Right kidney (tissue), 1 donor: ENCODE measurements around the gene KRTAP10-1.
"Not testable (repeated sequence)": the region's sequence is repeated elsewhere in the genome, so short reads cannot be mapped to it uniquely, and the experiment has no call there.

Experiments used
- DNase-seq: peaks from one replicate; pipeline ENCODE4 v3.0.0-alpha.2; 2016

Gene KRTAP10-1

DNA sequence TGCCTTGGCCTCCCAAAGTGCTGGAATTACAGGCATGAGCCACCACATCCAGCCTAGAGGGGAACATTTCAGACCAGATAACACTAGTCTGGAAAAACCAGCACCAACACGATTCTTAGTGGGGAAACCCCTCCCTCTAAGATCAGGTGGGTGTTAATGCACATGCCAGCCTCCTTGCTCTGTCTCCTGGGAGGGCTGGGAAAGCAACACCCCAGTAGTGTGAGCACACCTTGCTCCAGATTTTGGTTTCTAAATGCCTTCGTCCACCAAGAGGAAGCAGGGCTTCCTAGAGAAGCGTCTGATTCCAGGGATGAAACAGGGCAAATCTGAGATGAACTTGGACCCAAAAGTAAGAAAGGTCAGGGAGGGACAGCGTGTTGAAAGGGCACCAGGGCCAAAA lies 31.3 kb upstream of the KRTAP10-1 start:
- DNase-seq = no peak

DNA sequence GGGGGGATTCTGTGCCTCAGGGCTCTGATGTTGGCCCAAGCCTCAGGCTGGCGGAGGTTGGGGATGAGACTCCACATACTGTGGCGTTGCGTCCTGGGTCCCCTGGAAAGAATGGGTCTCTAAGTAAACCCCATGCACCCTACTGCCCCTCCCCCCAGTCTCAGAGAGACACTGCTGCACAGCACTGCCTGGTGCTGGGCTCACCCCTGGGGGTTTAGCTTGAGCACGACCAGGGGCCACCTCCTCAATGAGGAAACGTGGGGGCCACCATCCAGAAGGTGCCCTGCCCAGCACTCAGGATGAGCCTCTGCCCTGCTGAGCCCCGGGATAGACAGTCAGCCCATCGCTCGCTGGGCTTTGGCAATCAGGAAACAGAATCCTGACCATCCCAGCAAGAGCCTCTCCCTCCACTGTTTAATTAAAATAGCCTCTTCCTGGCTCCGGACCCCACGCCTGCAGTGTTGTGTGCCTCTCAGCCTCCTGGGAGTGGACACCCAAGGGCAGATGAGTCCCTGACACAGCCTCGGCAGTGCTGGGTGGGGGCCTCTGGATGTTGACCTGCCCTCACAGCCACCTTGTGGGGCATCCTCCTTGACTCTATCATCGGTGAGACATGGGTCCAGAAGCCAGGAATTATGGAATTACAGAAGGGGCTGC lies 30.0 kb upstream of the KRTAP10-1 start:
- no peak for DNase-seq

DNA sequence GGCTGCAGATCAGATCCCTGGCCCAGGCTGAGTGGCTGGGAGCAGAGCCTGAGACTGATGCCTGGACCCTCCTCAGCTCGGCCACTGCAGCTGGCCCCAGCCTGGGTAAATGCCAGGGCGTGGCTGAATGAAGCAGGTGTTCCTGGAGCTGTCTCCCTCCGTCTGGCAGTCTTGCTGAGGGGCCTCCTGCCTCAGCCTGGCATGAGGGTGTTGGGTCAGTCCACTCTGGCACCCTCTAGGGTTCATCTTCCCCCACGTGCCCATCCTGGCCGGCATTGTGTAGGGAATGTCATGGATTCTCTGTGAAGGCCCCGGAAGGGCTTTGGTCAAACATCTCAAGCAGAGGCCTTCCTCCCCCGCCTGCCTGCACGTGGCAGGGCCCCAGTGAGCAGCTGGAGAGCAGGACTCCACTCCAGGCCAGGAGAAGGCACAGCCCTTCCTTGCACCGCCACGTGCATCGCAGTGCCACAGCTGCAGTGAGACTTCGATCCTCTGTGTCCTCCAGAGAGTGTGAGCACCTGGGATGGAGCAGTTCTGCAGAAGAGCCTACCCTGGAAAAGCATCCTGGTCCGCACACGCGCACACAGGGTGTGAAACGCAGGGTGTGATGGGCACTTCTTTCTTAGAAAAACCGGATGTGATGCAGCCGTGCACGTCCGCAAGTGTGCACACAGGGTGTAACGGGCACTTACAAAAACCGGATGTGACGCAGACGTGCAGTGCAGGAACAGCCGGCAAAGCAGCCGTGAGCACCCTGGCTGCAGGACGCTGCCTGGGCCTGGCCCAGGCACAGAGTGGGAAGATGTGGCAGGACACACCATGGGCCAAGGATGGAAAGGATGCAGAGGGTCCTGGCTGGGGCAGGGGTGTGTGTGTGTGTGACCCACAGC lies 28.9 kb upstream of the KRTAP10-1 start:
- no peak for DNase-seq

DNA sequence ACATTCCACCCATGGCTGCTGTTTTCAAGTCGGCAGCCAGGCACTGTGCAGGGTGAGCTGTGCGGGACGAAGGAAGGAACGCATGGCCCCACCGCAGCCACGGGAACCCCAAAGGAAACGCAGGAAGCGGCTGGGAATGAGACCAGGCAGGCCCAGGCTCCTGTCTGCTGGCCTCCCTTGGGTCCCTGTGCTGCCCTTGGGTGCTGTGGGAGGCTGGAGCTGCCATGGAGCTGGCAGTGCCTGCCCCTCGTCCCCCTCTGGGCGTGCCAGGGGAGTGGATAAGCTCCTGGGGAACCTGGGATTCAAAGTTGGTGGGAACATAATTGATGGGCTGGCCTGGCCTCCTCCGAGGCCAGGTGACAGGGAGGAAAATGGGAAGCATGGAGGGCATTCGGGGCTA lies 28.3 kb upstream of the KRTAP10-1 start:
- no peak for DNase-seq

DNA sequence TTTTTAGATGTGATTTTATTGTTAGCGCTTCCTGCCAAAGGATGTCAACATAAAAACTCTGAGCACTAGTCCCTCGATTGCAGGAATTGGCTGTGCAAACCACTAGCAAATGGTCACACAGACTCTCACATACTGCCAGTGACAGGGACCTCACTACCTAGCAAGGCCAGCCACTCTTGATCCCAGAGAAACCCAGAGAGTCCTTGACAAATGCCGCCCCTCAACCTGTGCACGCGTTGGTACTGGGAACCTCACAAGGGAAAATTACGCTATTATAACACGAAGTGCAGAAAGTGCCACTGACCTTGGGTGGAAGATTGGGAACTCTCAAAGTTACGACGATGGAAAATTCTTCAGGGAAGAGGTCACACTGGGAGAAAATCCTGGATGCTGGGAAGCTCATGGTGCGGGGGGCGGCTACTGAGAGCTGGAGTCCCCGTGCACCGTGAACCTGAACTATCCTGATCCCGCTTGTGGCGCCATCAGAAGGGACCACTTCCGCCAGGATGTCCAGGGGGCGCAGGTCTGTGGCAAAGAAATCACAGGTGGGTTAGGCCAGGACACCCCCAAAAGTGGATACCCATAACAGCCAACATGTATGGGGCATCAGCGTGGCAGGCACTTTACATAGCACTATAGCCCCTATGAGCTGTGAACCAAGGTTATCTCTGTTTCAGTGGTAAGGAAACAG lies 27.6 kb upstream of the KRTAP10-1 start:
- no peak for DNase-seq

DNA sequence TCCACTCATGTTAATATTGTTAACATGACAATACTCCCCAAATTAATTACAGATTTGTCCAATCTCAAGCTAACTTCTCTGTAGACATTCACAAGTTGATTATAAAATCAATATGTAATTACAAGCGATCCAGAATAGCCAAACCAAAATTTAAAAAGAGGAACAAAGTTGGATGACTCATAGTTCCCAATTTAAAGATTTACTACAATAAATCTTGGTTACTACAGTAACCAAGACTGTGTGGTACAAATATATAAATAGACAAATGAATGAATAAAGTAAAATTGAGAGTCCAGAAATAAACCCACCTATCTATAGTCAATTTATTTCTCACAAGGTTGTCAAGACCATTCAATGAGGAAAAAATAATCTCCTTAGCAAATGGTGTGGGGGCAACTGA lies 26.4 kb upstream of the KRTAP10-1 start:
- no peak for DNase-seq

DNA sequence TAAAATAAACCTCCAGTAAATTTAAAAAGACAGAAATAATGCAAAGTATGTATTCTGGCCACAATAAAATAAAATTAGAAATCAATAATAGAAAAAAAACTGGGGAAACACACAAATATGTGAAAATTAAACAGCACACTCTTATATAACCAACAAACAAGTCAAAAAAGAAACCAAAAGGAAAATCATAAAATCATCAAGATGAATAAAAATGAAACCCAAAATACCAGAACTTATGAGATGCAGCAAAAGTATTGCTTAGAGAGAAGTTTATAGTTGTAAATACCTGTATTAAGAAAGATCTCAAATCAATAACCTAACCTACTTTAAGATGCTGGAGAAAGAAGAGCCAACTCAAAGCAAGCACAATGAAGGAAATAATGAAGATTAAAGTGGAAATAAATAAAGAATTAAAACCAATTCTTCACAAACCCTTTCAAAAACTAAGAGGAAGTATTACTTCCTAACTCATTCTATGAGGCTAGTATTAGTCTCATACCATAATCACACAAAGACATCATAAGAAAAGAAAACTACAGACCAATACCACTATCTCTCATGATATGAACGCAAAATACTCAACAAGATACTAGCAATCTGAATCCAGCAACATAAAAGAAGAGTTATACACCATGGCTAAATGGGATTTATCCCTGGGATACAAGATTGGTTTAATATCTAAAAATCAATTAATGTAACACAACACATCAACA lies 25.0 kb upstream of the KRTAP10-1 start:
- DNase-seq = no peak

DNA sequence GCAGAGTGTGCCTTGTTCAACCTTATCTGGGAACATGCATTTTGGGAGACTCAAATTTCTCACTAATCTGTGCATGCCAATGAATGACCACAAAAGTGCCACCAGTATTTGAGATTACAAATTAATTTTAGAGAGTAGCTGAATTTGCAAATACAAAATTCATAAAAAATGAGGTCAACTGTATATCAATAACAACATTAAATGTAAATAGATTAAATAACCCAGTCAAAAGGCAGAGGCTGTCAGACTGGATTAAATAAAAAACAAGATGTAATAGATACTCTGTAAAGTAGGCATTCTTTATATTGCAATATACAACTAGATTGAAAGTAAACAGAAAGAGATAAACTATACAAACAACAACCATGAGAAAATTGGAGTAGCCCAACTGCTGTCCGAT lies 24.1 kb upstream of the KRTAP10-1 start:
- DNase-seq = no peak

DNA sequence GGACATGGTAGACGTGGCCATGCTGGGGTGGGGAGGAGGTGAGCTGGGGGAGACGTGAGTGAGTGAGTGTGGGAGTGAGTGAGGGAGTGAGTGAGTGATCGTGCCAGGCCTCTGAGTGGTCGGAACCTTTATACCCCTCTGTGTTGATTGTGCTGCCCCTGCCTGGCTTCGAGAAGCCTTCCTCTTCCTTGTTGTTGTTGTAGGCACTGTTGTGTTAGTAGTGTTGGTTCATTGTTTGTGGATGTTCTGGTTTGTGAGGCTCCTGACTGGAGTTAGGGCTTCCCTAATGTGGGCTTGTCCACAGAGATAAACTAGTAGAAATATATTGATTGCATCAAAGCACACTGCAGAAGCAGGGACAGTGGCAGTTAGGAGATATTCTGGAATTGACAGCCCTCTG lies 18.7 kb upstream of the KRTAP10-1 start, which contains the start of gene KRTAP10-3:
TSS of gene KRTAP10-3 (minus strand) at position 101 of the 400 bp plus-strand sequence. CDS start at position 21, 80 bp downstream.
- DNase-seq = no peak

DNA sequence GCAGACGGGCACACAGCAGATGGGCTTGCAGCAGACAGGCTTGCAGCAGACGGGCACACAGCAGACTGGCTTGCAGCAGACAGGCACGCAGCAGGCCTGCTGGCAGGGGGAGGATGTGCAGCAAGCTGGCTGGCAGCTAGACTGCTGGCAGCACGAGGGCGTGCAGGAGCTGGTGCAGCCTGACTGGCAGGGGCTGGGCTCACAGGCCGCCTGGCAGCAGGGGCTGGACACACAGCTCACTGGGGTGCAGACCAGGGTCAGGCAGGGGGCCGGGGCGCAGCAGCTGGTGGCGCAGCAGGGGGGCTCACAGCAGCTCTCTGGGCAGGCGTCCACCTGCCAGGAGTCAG lies 18.3 kb upstream of the KRTAP10-1 start:
- not testable (repeated sequence) for DNase-seq

DNA sequence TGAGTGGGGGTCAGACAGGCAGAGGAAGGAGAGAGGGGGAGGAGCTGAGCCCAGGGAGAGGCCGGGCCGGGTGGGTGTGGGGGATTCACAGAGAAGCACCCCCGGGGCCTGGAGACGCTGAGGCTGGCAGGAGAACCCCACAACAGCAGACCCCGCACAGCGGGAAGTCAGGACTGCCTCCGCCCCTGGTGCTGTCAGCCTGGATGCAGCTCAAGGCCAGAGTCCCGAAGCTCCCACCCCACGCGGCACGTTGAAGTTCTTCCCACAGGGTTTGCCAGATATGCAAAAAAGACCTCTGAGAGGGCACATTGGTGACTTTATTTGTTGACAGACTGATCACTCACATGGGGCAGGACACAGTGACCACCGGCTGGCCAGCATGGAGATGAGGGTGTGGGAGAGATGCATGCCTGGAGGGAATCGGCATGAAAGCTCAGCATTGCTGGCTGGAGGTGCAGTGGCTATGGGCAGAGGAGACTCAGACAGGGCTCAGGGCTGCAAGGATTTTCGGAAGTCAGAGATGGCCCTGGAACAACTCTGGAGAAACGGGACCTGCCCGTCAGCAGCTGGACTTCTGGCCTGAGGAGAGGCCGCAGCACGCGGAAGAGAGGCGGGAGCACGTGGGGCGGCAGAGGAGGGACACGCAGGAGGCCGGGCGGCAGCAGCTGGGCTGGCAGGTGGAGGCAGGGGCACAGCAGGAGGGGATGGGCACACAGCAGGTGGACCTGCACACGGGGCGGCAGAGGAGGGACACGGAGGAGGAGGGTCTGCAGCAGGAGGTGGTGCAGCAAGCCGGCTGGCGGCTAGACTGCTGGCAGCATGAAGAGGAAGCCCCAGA lies 17.7 kb upstream of the KRTAP10-1 start:
- no peak for DNase-seq

DNA sequence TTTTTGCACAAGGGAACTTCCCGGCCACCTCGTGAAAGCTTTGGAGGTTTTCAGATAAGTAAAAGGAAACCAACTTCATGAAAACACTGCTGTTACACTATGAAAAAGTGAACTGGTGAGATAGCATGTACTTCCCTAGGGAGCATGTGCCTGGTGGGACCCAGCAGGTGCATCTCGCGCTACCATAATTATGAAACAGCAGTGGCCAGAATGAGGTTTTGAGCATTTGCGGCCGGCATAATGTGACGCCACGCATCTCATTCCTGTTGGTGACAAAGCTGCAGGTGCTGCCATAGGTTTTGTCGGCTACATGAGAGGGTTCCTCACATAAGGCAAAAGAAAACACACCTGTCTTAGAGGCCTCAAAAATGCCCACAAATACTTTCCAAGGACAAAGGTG lies 16.9 kb upstream of the KRTAP10-1 start:
- no peak for DNase-seq

DNA sequence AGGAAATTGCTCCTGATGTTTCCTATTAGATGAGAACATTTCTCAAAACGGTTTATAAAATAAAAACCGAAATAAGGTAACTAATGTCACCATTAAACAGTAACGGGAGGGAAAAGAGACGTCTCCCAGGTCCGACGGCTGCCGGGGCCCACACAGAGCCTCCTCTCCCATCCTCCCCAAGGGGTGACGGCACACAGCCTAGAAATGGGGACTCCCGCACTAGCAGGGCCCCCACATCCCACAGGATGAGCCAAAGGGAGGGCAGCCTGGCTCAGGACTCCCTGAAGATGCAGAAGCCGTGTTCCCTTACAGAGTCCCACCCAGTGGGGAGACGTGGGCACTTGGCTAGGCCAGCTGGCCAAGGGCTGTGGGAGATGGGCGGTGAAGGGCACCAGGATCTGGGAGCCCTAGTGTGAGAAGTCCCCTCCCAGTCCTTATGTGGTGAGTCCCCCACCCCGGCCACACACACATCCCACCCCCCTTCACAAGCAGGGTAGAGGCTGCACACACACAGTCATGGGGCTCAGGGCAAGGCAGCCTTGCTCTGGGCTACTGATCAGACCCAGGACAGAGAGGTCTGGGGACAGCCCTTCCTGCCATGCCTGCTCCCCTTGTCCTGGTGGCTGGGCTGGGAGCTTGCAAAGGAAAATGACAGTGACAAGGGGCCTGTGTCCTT lies 15.3 kb upstream of the KRTAP10-1 start:
- DNase-seq = no peak

DNA sequence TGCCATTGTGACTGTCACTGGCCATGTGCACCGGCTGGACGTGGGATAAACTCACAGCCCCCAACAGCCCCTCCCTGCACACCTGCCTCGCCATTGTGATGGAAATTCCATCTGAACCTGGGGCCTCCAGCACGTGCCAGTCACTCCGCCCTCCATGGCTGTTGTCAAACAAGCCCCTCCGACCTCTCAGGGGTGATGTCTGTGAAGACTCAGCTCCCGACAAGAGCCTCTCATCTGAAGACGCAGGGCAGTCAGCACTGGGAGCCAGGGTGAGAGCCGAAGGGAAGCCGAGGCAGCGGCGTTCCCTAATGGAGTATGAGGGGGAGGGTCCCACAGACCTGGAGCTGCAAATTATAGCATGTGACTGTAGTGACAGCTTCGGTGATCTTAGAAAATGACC lies 12.7 kb upstream of the KRTAP10-1 start:
- DNase-seq = no peak

DNA sequence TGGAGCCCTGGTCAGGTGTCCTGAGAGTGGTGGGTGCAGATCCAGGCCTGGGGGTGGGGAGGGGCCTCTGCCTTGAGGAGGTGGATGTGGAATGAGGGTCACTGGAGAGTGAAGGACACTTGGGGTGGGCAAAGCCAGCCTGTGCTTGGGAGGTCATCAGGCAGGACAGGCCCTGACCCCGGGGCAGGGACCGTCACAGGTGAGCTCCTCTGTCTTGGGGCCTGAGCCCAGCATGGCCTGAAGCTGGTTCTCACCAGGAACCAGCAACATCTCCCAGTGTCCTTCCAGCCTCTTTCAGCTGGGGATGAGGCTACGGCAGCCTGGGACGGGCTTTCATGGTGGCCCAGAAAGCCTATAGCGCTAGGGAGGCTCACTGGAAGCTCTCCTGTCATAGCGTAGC lies 12.1 kb upstream of the KRTAP10-1 start:
- no peak for DNase-seq

DNA sequence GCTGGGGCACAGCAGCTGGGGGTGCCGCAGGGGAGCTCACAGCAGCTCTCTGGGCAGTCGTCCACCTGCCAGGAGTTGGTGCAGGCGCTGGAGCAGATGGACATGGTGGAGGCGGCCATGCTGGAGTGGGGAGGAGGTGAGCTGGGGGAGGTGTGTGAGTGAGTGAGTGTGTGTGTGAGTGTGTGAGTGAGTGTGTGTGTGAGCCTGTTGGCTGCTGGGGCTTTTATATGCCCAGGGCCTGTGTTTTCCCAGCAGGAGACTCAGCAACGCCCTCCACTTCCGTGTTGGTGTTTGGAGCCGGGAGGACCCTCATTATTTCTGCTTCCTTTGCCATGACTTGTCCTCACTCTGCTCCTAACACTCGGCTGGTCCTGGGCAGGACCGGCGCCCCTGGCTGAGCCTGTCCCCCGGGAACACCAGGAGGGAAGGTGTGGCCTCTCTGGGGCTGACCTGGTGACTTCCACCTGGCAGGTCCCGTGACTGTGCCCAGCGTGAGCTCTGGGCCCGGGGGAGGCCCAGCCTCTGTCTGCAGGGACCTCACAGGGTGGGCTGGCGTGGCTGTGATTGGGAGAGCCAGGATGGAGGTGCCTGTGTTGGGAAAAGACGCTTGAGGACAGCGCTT lies 11.5 kb upstream of the KRTAP10-1 start, which contains the start of gene KRTAP10-2:
TSS of gene KRTAP10-2 (minus strand) at position 166 of the 622 bp plus-strand sequence. CDS start at position 119, 47 bp downstream.
- DNase-seq = no peak

DNA sequence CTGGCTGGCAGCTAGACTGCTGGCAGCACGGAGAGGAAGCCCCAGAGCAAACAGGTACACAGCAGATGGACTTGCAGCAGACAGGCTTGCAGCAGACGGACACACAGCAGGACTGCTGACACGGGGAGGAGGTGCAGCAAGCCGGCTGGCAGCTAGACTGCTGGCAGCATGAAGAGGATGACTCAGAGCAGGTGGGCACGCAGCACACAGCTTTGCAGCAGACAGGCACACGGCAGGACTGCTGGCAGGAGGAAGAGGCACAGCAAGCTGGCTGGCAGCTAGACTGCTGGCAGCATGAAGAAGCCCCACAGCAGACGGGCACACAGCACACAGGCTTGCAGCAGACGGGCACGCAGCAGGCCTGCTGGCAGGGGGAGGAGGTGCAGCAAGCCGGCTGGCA lies 10.8 kb upstream of the KRTAP10-1 start:
- DNase-seq = no peak

DNA sequence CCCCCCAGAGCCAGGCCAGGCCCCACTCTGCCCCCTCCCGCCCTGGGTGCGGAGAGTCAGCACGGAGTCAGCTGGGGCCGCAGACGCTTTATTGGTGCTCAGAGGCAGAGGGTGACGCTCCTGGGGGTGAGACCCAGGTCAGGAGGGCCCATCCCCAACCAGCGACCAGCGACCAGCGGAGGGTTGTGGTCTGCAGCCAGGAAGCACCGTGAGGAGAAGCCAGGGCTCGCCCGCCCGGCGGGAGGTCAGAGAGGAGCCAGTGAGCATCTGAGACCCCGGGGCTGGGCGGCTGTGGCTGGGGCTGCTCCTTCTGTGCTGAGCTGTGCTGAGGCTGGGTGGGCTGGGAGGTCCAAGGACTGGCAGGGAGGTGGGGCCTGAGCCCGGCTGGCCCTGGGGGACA lies 10.3 kb upstream of the KRTAP10-1 start:
- DNase-seq = not testable (repeated sequence)

DNA sequence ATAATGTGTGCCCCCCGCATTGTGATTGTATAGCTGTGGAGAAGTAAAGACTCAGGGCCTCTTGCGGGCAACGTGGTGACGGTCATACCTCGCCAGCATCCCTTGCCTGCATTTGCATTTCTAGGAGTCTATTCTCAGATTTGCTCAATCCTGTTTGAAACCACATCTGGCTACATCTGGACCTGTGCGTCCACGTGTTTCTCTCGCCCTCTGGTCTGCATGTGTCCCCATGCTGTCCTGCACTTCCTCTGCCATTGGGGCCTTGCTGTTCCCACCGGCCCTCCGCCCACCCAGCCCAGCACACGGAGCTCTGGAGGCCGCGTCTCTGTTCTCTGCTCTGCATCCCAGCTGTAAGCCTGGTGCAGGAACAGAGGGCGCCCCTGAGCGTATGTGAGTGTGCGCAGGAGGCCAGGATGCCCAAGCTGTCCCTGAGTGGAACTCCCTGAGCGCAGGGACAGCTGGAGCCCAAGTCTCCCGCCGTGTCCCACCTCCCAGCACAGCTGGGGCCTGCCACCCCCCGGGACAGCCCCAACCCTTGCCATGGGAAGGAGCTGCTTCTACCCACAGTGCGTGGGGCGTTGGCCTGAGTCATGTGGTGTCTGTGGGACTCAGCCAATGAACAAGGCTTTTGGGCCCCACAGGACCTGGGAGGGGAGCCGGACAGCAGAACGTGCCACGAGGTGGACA lies 9.7 kb upstream of the KRTAP10-1 start:
- no peak for DNase-seq

DNA sequence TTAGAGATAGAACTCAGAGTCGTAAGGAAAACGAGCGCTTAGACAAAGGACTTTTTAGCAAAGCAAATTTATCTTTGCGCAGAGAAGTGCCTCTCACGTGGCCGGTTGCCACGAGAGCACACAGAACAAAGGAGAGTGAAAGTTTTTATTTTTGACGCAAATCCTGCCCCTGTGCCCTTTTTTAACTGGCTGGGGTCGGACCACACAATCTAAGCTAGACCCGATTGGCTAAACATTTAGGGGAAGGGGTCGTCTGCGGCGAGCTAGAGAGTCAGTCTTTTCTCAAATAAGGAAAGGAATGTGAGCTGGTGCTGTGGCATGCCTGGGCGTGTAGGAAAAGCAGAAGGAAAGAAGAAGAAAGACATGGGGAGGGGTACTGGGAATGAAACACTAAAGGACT lies 8.9 kb upstream of the KRTAP10-1 start:
- DNase-seq = no peak
